IMR-90 (cell line): Measurements from ENCODE around the gene CKAP2. TPM values are rescaled to one million over a fixed set of nuclear protein-coding genes. Genes with fewer than 3 reads are reported as not detected.

Source experiments
- ATAC-seq: fragments of 200-7000 bp; cut with Tn5 transposase; 2 replicates; pipeline ENCODE4 v1.9.1; 2020; ENCODE audit warnings: low read depth, mild to moderate bottlenecking, moderate library complexity
- BruUV-seq: library from RNA; stranded (reverse); fragments of 400-500 nt; replicated peaks from 2 replicates; lab custom pipeline; 2021; lab: Mats Ljungman, UMichigan
- CTCF ChIA-PET: fragments of 300-600 bp; formaldehyde crosslinking; extraction: SDS; loops from one replicate; lab custom pipeline; 2021; ENCODE audit warnings: antibody characterized with exemption; lab: Yijun Ruan, JAX
- POLR2A ChIA-PET: fragments of 300-600 bp; sonication (Branson Sonifier 250); formaldehyde crosslinking; loops from one replicate; lab custom pipeline; 2022; ENCODE audit warnings: antibody characterized with exemption; ENCODE audit not compliant: unreplicated experiment; lab: Charles Lee
- DNase-seq: peaks from one replicate; pipeline ENCODE4 v3.0.0; 2013
- H2AFZ ChIP-seq: replicated peaks from 2 replicates; pipeline ENCODE3; 2013; ENCODE audit warnings: low read length, mild to moderate bottlenecking; ENCODE audit not compliant: poor library complexity
- H2AK5ac ChIP-seq: 2 replicates; pipeline ENCODE4 v1.6.1; 2013; ENCODE audit warnings: low read depth, low read length, inconsistent platforms
- H2AK9ac ChIP-seq: replicated peaks from 2 replicates; pipeline ENCODE3; 2013; ENCODE audit warnings: mild to moderate bottlenecking, low read depth, low read length, moderate library complexity; ENCODE audit not compliant: poor library complexity
- H2BK120ac ChIP-seq: 2 replicates; pipeline ENCODE4 v1.6.1; 2013; ENCODE audit warnings: low read depth, low read length, inconsistent platforms
- H2BK15ac ChIP-seq: 3 replicates; pipeline ENCODE4 v1.6.1; 2013; ENCODE audit warnings: low read depth, low read length, inconsistent platforms
- H2BK20ac ChIP-seq: 2 replicates; pipeline ENCODE4 v1.6.1; 2013; ENCODE audit warnings: low read depth, mild to moderate bottlenecking, inconsistent platforms, low read length, moderate library complexity
- H2BK5ac ChIP-seq: 2 replicates; pipeline ENCODE4 v1.6.1; 2013; ENCODE audit warnings: mild to moderate bottlenecking, low read depth, low read length, inconsistent platforms; ENCODE audit not compliant: poor library complexity, severe bottlenecking
- H3K14ac ChIP-seq: replicated peaks from 2 replicates; pipeline ENCODE4 v1.6.1; 2013; ENCODE audit warnings: low read depth, low read length, inconsistent platforms
- H3K18ac ChIP-seq: 2 replicates; pipeline ENCODE4 v1.6.1; 2013; ENCODE audit warnings: low read depth, low read length, control low read depth
- H3K23ac ChIP-seq: 2 replicates; pipeline ENCODE4 v1.6.1; 2013; ENCODE audit warnings: low read depth, low read length, inconsistent platforms
- H3K27ac ChIP-seq: 2 replicates; pipeline ENCODE4 v1.5.1; 2013; ENCODE audit warnings: mild to moderate bottlenecking, control low read depth, low read length; ENCODE audit not compliant: insufficient read depth
- H3K27me3 ChIP-seq: 2 replicates; pipeline ENCODE4 v1.6.1; 2013; ENCODE audit warnings: low read length; ENCODE audit not compliant: control insufficient read depth, insufficient read depth
- H3K36me3 ChIP-seq: 2 replicates; pipeline ENCODE4 v1.6.1; 2013; ENCODE audit warnings: low read length, mixed read lengths; ENCODE audit not compliant: control insufficient read depth, insufficient read depth
- H3K4ac ChIP-seq: 2 replicates; pipeline ENCODE4 v1.6.1; 2013; ENCODE audit warnings: low read depth, low read length, inconsistent platforms
- H3K4me1 ChIP-seq: 2 replicates; pipeline ENCODE4 v1.6.1; 2013; ENCODE audit warnings: low read length, mixed read lengths; ENCODE audit not compliant: control insufficient read depth, insufficient read depth
- H3K4me2 ChIP-seq: 2 replicates; pipeline ENCODE4 v1.6.1; 2013; ENCODE audit warnings: low read depth, mild to moderate bottlenecking, control low read depth, low read length, moderate library complexity
- H3K4me3 ChIP-seq: 2 replicates; pipeline ENCODE4 v1.5.1; 2013; ENCODE audit warnings: low read depth, mild to moderate bottlenecking, control low read depth, low read length, moderate library complexity; ENCODE audit not compliant: insufficient read depth
- H3K56ac ChIP-seq: 2 replicates; pipeline ENCODE4 v1.6.1; 2013; ENCODE audit warnings: low read length, inconsistent platforms; ENCODE audit not compliant: insufficient read depth; ENCODE audit errors: extremely low read depth
- H3K79me1 ChIP-seq, 2 experiments: 2 replicates each; pipeline ENCODE4 v1.6.1; 2013; ENCODE audit warnings: low read length in 2 of 2, inconsistent platforms in 1 of 2, low read depth in 1 of 2
- H3K9ac ChIP-seq: 2 replicates; pipeline ENCODE4 v1.6.1; 2013; ENCODE audit warnings: low read depth, low read length, control low read depth
- H3K9me1 ChIP-seq: 2 replicates; pipeline ENCODE4 v1.6.1; 2013; ENCODE audit warnings: low read length, inconsistent platforms; ENCODE audit not compliant: insufficient read depth
- H3K9me3 ChIP-seq: 2 replicates; pipeline ENCODE4 v1.6.1; 2013; ENCODE audit warnings: low read length; ENCODE audit not compliant: control insufficient read depth, insufficient read depth
- H4K20me1 ChIP-seq: 2 replicates; pipeline ENCODE4 v1.6.1; 2013; ENCODE audit warnings: low read length, inconsistent platforms; ENCODE audit not compliant: insufficient read depth
- H4K5ac ChIP-seq: 2 replicates; pipeline ENCODE4 v1.6.1; 2013; ENCODE audit warnings: mild to moderate bottlenecking, low read depth, low read length, control low read depth
- H4K8ac ChIP-seq, 2 experiments: 2 replicates each; pipeline ENCODE4 v1.6.1; 2013; ENCODE audit warnings: low read depth in 2 of 2, low read length in 2 of 2, control low read depth in 1 of 2, inconsistent platforms in 1 of 2
- H4K91ac ChIP-seq: 2 replicates; pipeline ENCODE4 v1.6.1; 2013; ENCODE audit warnings: low read depth, low read length, inconsistent platforms; ENCODE audit not compliant: insufficient read depth
- CTCF ChIP-seq: conservative IDR thresholded peaks from 2 replicates; pipeline ENCODE4 v1.5.1; 2012; ENCODE audit warnings: mild to moderate bottlenecking, low read depth, low read length, improper control_type of control experiment
- MAFK ChIP-seq: IDR thresholded peaks from 2 replicates; pipeline ENCODE4 v1.6.1; 2012; ENCODE audit warnings: low read depth, low read length, improper control_type of control experiment
- MXI1 ChIP-seq: IDR thresholded peaks from 2 replicates; pipeline ENCODE4 v1.6.1; 2012; ENCODE audit warnings: low read depth, mild to moderate bottlenecking, low read length, moderate library complexity, borderline replicate concordance
- POLR2A ChIP-seq: IDR thresholded peaks from 2 replicates; pipeline ENCODE4 v1.6.1; 2012; ENCODE audit warnings: mild to moderate bottlenecking, low read depth, low read length
- USF2 ChIP-seq: fragments of 150-350 bp; IDR thresholded peaks from 2 replicates; pipeline ENCODE4 v1.6.1; 2017; ENCODE audit warnings: mild to moderate bottlenecking, antibody characterized with exemption, low read length, low read depth
- WGBS, 2 experiments: methylation state at CpG; one replicate each; pipeline versions ENCODE4 v1.1.5 to v1.1.7; 2013; ENCODE audit warnings: missing lambda C conversion rate in 2 of 2; ENCODE audit not compliant: insufficient read length in 1 of 2; ENCODE audit errors: extremely low coverage in 2 of 2; 5-methylcytosine and 5-hydroxymethylcytosine counted together
- dilution Hi-C: fragments of 300-500 bp; cut with HindIII; formaldehyde crosslinking; loops from one replicate; pipeline ENCODE4 v1.14.3; 2018; ENCODE audit warnings: low sequenced_read_pairs; ENCODE audit not compliant: unreplicated experiment
- in situ Hi-C: fragments of 300-500 bp; cut with MboI; formaldehyde crosslinking; loops from 3 replicates; pipeline ENCODE4 v1.14.3; 2019; ENCODE audit warnings: low sequenced_read_pairs, inconsistent platforms, mixed read lengths
- intact Hi-C: fragments of 100-400 bp; cut with micrococcal nuclease; formaldehyde crosslinking; loops from 2 replicates; pipeline ENCODE4 v1.10.0; 2022
- polyA plus RNA-seq, 3 experiments: library from polyadenylated mRNA; depleted of rRNA; stranded (reverse); fragments of >200 nt; gene quantifications; 2 replicates each; pipeline ENCODE4 v1.2.3, GENCODE V29; 2012; ENCODE audit warnings: low replicate concordance in 1 of 3
- total RNA-seq: library from RNA; depleted of rRNA; stranded (reverse); fragments of >200 nt; gene quantifications from 2 replicates; pipeline ENCODE4 v1.2.3, GENCODE V29; 2012

Gene CKAP2
- total and polyA plus RNA-seq, 2 of the 4 experiments (the other 2 are of a cell fraction) = 23.0 to 44.6 TPM

GRCh38 chr13:52451135-52451804 lies 4.0 kb upstream of the CKAP2 start:
- Histone ChIP-seq H4K91ac (no peak overlapping the region), H3K27ac (no peak overlapping the region), H3K4ac (no peak overlapping the region), H3K56ac (no peak overlapping the region), H3K4me3 (no peak overlapping the region), H3K23ac (no peak overlapping the region), H4K8ac (no peak overlapping the region), H3K4me2 (no peak overlapping the region), H3K14ac (no peak overlapping the region), H3K9me3 (no peaks in the 10 kb centered on the region), H3K36me3 (no peaks in the 10 kb centered on the region), H2BK20ac (no peak overlapping the region), H3K79me1 (peaks cover 19 to 37% of the 10 kb centered on the region in 2 experiments; a peak in 3 of 4 replicates), H3K9ac (no peak overlapping the region), H2AFZ (no peak overlapping the region), H4K20me1 (peaks cover 5% of the 10 kb centered on the region; the same call in 1 of the 2 replicates), H2BK15ac (no peak overlapping the region), H2BK120ac (no peak overlapping the region), H3K18ac (no peak overlapping the region), H3K27me3 (no peaks in the 10 kb centered on the region), H3K4me1 (peaks cover 7% of the 10 kb centered on the region), H2AK9ac (no peak overlapping the region), H3K9me1 (peaks cover 11% of the 10 kb centered on the region), H4K5ac (no peak overlapping the region), H2AK5ac (no peak overlapping the region), H2BK5ac (no peak overlapping the region)
- WGBS, 2 experiments = no CpG with 5 or more reads among the region's 24 CpGs
- dilution Hi-C loops = no loop called here
- in situ Hi-C loops = loop anchor here (10.0 to 25.0 kb wide), 3 partner anchors 204 to 439 kb away; partner anchors contain the start of genes ALG11, ATP7B, SUGT1 and UTP14C
- TF ChIP-seq CTCF (no peak), MAFK (no peak), MXI1 (no peak), POLR2A (no peak), USF2 (no peak)
- intact Hi-C loops = loop anchor here (2.0 to 10.0 kb wide), 6 partner anchors 104 to 996 kb away; partner anchors contain the start of genes ALG11, ATP7B and INTS6
- CTCF ChIA-PET = interaction anchor here (0.6 to 1.5 kb wide), 24 partner anchors 8 to 636 kb away, joined by 3 to 7 read pairs (median 4); partner anchors contain the start of genes ALG11, NEK3 and THSD1
- POLR2A ChIA-PET = no interaction called here
- BruUV-seq = no TSS peak
- no peak for ATAC-seq
- DNase-seq = no peak
